Suprapubic skin (tissue), 4 donors: ENCODE results near the gene NMS.

ENCODE experiments used
- POLR2A ChIP-seq, 2 donors: fragments of 450-650 bp; IDR thresholded peaks; one replicate each; pipeline ENCODE4 v1.6.1; 2017; ENCODE audit warnings: antibody characterized with exemption in 2 of 2, mild to moderate bottlenecking in 2 of 2, moderate library complexity in 2 of 2
- POLR2AphosphoS5 ChIP-seq, 3 donors: sonication (generic); formaldehyde crosslinking; IDR thresholded peaks; one replicate each; pipeline ENCODE4 v1.6.1; 2017; ENCODE audit warnings: antibody characterized with exemption in 3 of 3
- TF ChIP-seq, protein P1 (sequence below), 2 donors: fragments of 200-600 bp in 1 of 2; fragments of 450-650 bp in 1 of 2; sonication (generic) in 1 of 2; IDR thresholded peaks; one replicate each; pipeline ENCODE4 v1.5.1; 2016 to 2019; ENCODE audit warnings: antibody characterized with exemption in 2 of 2, mild to moderate bottlenecking in 1 of 2, moderate library complexity in 1 of 2

DNA sequence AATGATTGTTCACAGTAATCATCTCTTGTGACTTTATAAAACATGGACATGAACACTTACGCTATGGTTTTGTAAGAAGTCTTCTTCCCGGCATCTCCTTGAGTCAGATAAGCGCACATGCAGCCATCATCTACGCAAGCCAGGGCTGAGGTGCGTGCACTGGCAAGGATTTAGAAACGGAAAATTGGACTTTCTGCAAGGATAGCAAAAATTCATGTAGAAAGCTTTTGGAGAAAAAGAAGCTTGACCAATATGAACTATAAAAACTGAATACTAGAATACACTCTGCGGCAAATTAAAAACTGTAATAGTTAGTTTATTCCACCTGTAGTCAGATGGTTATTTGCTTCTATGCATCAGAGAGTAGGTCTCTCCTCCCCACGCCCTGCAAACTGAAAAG is 6.3 kb downstream of the NMS start:
- TF ChIP-seq, protein P1, sequence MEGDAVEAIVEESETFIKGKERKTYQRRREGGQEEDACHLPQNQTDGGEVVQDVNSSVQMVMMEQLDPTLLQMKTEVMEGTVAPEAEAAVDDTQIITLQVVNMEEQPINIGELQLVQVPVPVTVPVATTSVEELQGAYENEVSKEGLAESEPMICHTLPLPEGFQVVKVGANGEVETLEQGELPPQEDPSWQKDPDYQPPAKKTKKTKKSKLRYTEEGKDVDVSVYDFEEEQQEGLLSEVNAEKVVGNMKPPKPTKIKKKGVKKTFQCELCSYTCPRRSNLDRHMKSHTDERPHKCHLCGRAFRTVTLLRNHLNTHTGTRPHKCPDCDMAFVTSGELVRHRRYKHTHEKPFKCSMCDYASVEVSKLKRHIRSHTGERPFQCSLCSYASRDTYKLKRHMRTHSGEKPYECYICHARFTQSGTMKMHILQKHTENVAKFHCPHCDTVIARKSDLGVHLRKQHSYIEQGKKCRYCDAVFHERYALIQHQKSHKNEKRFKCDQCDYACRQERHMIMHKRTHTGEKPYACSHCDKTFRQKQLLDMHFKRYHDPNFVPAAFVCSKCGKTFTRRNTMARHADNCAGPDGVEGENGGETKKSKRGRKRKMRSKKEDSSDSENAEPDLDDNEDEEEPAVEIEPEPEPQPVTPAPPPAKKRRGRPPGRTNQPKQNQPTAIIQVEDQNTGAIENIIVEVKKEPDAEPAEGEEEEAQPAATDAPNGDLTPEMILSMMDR (IDR thresholded peaks at IDR 0.05) = no peak
- no peak for TF ChIP-seq POLR2A (IDR thresholded peaks at IDR 0.05)
- TF ChIP-seq POLR2AphosphoS5 (IDR thresholded peaks at IDR 0.05) = no peak
